Measurements from ENCODE around the gene DGKB. TPM values are rescaled to one million over a fixed set of nuclear protein-coding genes. Genes with fewer than 3 reads are reported as not detected.

The DGKB gene
- total RNA-seq, 1 experiment from 2014 or later = 1.9 TPM

- no peak for TF ChIP-seq ZNF425 (CRISPR knock-in tag; conservative IDR thresholded peaks at IDR 0.05)
- no peak for TF ChIP-seq ATF3 (CRISPR knock-in tag; conservative IDR thresholded peaks at IDR 0.05)
- no peak for TF ChIP-seq NR2C2 (CRISPR knock-in tag; IDR thresholded peaks at IDR 0.05)
Observed at GRCh38 chr7:14395860-14396259, 506.7 kb downstream of the DGKB start (continued).

DNA sequence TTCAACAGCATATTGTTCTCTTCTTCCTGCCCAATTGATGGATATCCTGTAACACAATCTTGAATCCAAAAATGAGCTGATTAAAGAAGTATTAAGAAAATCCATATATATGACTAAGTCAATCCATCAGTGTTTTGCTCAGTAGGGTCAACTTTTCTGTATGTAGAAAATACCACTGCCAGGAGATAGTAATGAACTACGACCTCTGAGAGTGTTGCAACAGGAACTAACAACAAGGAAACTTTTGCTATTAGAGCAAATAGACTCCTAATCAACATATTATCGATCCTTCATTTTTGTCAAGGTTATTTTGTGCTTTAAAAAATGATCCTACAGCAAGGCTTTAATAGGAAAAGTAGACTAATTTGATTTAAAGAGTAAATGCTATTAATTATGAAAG is 507.8 kb downstream of the DGKB start:
- H3K4me3 Mint-ChIP-seq = no peak overlapping the region
- ATAC-seq (no peak), DNase-seq (ENCODE audit: low spot score) (no peak)
- no peaks in the 10 kb centered on the region for H3K9me3 Mint-ChIP-seq
- no peak for TF ChIP-seq ZNF121 (CRISPR knock-in tag; IDR thresholded peaks at IDR 0.05)
- TF ChIP-seq, protein P1, sequence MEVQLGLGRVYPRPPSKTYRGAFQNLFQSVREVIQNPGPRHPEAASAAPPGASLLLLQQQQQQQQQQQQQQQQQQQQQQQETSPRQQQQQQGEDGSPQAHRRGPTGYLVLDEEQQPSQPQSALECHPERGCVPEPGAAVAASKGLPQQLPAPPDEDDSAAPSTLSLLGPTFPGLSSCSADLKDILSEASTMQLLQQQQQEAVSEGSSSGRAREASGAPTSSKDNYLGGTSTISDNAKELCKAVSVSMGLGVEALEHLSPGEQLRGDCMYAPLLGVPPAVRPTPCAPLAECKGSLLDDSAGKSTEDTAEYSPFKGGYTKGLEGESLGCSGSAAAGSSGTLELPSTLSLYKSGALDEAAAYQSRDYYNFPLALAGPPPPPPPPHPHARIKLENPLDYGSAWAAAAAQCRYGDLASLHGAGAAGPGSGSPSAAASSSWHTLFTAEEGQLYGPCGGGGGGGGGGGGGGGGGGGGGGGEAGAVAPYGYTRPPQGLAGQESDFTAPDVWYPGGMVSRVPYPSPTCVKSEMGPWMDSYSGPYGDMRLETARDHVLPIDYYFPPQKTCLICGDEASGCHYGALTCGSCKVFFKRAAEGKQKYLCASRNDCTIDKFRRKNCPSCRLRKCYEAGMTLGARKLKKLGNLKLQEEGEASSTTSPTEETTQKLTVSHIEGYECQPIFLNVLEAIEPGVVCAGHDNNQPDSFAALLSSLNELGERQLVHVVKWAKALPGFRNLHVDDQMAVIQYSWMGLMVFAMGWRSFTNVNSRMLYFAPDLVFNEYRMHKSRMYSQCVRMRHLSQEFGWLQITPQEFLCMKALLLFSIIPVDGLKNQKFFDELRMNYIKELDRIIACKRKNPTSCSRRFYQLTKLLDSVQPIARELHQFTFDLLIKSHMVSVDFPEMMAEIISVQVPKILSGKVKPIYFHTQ (CRISPR knock-in tag; IDR thresholded peaks at IDR 0.05) = no peak
- TF ChIP-seq, protein P2, sequence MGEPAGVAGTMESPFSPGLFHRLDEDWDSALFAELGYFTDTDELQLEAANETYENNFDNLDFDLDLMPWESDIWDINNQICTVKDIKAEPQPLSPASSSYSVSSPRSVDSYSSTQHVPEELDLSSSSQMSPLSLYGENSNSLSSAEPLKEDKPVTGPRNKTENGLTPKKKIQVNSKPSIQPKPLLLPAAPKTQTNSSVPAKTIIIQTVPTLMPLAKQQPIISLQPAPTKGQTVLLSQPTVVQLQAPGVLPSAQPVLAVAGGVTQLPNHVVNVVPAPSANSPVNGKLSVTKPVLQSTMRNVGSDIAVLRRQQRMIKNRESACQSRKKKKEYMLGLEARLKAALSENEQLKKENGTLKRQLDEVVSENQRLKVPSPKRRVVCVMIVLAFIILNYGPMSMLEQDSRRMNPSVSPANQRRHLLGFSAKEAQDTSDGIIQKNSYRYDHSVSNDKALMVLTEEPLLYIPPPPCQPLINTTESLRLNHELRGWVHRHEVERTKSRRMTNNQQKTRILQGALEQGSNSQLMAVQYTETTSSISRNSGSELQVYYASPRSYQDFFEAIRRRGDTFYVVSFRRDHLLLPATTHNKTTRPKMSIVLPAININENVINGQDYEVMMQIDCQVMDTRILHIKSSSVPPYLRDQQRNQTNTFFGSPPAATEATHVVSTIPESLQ (CRISPR knock-in tag; IDR thresholded peaks at IDR 0.05) = no peak
- TF ChIP-seq ZBTB21 (CRISPR knock-in tag; IDR thresholded peaks at IDR 0.05; ENCODE audit: borderline replicate concordance) = no peak
- TF ChIP-seq FOXK1 (CRISPR knock-in tag; IDR thresholded peaks at IDR 0.05) = no peak
- no peak for TF ChIP-seq FOXP1 (CRISPR knock-in tag; IDR thresholded peaks at IDR 0.05; ENCODE audit: borderline replicate concordance)
- no peak for TF ChIP-seq NFE2L1 (CRISPR knock-in tag; IDR thresholded peaks at IDR 0.05)
- TF ChIP-seq OVOL2 (CRISPR knock-in tag; IDR thresholded peaks at IDR 0.05; ENCODE audit: borderline replicate concordance) = no peak
- TF ChIP-seq, protein P3, sequence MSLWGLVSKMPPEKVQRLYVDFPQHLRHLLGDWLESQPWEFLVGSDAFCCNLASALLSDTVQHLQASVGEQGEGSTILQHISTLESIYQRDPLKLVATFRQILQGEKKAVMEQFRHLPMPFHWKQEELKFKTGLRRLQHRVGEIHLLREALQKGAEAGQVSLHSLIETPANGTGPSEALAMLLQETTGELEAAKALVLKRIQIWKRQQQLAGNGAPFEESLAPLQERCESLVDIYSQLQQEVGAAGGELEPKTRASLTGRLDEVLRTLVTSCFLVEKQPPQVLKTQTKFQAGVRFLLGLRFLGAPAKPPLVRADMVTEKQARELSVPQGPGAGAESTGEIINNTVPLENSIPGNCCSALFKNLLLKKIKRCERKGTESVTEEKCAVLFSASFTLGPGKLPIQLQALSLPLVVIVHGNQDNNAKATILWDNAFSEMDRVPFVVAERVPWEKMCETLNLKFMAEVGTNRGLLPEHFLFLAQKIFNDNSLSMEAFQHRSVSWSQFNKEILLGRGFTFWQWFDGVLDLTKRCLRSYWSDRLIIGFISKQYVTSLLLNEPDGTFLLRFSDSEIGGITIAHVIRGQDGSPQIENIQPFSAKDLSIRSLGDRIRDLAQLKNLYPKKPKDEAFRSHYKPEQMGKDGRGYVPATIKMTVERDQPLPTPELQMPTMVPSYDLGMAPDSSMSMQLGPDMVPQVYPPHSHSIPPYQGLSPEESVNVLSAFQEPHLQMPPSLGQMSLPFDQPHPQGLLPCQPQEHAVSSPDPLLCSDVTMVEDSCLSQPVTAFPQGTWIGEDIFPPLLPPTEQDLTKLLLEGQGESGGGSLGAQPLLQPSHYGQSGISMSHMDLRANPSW (CRISPR knock-in tag; conservative IDR thresholded peaks at IDR 0.05; ENCODE audit: low read depth) = no peak
- H3K36me3 Mint-ChIP-seq = no peaks in the 10 kb centered on the region
- peaks cover under 1% of the 10 kb centered on the region; the same call in 1 of the 2 replicates for H3K4me1 Mint-ChIP-seq
- POLR2A ChIA-PET = no interaction called here
- no peak overlapping the region for H3K27ac Mint-ChIP-seq
- CTCF ChIA-PET = no interaction called here
- no peaks in the 10 kb centered on the region for H3K27me3 Mint-ChIP-seq (ENCODE audit: low read depth)

DNA sequence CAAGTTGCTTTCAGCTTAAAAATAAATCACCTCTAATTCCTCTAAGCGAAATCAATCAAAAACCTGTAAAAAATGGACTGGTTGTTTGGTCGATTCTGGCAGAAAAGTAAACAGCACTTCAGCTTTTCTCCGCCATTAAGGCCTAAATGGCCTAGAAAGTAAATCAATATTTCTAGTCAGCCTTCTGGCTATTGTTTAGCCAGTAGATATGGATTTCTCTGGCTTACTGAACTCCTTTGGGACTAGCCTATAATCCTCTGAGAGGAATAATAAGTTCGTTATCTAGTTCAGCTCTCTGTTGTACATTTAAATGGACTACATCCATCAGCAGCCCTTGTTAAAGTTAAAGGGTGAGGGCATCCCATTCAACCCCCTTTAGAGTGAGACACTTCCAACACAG is 513.0 kb downstream of the DGKB start:
- Mint-ChIP-seq H3K4me3 (no peak overlapping the region), H3K27ac (no peak overlapping the region), H3K9me3 (no peaks in the 10 kb centered on the region), H3K4me1 (peaks cover 11% of the 10 kb centered on the region; the same call in 1 of the 2 replicates), H3K27me3 (ENCODE audit: low read depth) (no peaks in the 10 kb centered on the region), H3K36me3 (no peaks in the 10 kb centered on the region)
- ChIA-PET POLR2A (no interaction called here), CTCF (no interaction called here)
- DNase-seq (ENCODE audit: low spot score) = no peak
- ATAC-seq = no peak
- no peak for TF ChIP-seq E2F4 (CRISPR knock-in tag; IDR thresholded peaks at IDR 0.05; ENCODE audit: borderline replicate concordance, low read depth)
- TF ChIP-seq, protein P4, sequence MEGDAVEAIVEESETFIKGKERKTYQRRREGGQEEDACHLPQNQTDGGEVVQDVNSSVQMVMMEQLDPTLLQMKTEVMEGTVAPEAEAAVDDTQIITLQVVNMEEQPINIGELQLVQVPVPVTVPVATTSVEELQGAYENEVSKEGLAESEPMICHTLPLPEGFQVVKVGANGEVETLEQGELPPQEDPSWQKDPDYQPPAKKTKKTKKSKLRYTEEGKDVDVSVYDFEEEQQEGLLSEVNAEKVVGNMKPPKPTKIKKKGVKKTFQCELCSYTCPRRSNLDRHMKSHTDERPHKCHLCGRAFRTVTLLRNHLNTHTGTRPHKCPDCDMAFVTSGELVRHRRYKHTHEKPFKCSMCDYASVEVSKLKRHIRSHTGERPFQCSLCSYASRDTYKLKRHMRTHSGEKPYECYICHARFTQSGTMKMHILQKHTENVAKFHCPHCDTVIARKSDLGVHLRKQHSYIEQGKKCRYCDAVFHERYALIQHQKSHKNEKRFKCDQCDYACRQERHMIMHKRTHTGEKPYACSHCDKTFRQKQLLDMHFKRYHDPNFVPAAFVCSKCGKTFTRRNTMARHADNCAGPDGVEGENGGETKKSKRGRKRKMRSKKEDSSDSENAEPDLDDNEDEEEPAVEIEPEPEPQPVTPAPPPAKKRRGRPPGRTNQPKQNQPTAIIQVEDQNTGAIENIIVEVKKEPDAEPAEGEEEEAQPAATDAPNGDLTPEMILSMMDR (IDR thresholded peaks at IDR 0.05) = no peak
- TF ChIP-seq TP53 (CRISPR knock-in tag; IDR thresholded peaks at IDR 0.05) = no peak
- TF ChIP-seq MYBL2 (CRISPR knock-in tag; IDR thresholded peaks at IDR 0.05) = no peak
- TF ChIP-seq ZNF232 (CRISPR knock-in tag; IDR thresholded peaks at IDR 0.05) = no peak
- no peak for TF ChIP-seq GTF2I (CRISPR knock-in tag; conservative IDR thresholded peaks at IDR 0.05)
- no peak for TF ChIP-seq ETV6 (CRISPR knock-in tag; IDR thresholded peaks at IDR 0.05)
- TF ChIP-seq ZNF671 (CRISPR knock-in tag; IDR thresholded peaks at IDR 0.05) = no peak
